UCSD-AML1 (cell line): ENCODE data around the gene TMEM82.

Experiments used
- DNase-seq: peaks from one replicate; lab custom pipeline; 2025; ENCODE audit not compliant: unreplicated experiment; lab: John Stamatoyannopoulos, UW

The TMEM82 gene

DNA sequence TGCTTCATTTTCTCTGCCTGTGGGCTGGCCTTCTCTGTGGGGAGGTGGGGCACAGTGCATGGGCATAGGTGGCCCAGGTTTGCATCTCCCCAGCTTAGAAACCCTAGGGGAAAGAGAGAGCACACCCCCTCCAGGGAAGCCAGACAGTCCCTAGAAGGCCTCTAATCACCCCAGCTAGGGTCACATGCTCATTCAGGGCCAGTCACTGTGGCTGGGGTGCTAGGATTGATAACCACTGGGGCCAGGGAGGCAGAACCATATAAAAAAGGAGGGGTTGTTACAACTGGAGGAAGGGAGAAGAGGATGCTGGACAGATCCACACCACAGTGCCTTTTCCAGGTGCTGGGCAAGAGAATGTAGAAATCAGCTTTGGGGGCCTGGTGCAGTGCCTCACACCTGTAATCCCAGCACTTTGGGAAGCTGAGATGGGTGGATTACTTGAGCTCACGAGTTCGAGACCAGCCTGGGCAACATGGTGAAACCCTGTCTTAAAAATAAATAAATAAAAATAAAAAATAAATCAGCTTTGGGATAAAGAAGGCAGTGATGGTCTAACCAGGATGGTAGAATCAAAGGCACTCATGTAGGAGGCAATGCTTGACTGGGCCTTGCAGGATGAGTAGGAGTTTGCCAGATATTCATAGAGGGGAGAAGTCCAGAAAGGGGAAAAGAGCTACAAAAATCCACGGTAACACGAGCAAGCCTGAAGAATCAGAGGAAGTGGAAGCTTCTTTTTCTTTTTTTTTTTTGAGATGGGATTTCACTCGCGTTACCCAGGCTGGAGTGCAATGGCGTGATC lies 35.8 kb downstream of the TMEM82 start:
- DNase-seq, result no peak

DNA sequence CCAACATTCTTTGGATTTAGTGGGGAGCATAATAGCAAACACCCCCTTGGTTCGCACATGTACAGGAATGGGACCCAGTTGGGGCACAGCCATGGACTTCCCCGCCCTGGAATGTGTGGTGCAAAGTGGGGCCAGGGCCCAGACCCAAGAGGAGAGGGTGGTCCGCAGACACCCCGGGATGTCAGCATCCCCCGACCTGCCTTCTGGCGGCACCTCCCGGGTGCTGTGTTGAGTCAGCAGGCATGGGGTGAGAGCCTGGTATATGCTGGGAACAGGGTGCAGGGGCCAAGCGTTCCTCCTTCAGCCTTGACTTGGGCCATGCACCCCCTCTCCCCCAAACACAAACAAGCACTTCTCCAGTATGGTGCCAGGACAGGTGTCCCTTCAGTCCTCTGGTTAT lies 43.4 kb downstream of the TMEM82 start:
- DNase-seq, result no peak

DNA sequence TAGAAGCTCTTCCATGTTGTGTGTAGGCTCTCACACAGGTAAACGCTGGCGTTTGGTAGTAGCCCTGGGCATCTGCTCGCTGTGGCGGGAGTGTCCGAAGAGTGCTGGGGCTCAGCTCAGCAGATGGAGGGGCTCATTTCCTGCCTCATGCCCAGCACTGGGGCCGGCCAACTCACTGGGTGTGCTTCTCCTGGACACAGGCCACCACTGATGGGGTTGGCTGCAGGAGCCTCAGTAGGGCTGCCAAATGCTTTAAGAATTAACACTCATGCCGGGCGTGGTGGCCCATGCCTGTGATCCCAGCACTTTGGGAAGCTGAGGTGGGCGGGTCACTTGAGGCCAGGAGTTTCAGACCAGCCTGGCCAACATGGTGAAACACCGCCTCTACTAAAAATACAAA lies 44.3 kb downstream of the TMEM82 start:
- no peak for DNase-seq

DNA sequence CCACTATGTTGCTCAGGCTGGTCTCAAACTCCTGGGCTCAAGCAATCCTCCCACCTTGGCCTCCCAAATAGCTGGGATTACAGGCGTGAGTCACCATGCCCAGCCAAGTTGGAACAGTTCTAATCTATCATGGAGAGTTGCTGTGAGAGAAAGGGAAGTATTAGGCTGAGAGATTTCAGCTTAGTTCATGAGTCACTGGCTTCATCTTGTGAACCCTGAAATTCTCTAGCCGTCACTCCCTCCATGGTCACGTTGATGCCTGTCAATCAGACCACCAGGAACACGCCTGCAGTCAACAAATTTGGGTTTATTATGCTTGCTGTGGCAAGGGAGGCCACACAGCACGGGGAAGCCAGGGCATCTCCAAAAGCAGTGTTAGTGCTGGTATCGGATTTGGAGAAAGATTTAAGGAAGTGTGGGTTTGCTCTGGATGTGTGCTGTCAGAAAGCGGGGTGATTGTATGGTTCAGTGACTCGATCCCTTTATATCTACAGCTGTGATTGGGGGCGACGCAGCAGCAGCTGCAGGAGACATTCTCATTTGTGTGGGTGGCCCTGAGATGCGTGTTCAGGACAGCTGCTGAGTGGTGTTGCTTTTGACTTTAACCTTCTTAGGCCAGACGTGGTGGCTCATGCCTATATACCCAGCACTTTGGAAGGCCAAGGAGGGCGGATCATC lies 46.5 kb downstream of the TMEM82 start:
- DNase-seq, result no peak

DNA sequence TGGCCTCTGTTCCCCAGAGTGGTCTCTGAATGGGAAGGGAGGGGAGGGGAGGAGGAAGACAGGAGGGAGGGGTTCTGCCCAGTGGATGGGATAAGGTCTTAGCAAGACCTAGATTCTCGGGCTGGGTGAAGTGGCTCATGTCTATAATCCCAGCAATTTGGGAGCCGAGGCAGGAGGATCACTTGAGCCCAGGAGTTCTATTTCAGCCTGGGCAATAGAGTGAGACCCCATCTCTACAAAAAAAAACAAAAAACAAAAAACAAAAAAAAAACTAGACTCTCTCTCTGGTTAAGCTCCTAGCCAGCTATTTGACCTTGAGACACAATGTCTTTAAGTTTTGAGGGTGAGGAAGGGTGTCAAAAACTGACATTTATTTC lies 53.8 kb downstream of the TMEM82 start:
- DNase-seq, result no peak
